ENCODE results near the gene CFP. TPM values are rescaled to one million over a fixed set of nuclear protein-coding genes. Genes with fewer than 3 reads are reported as not detected.

The CFP gene
- total RNA-seq, 1 experiment from 2014 or later, result 2.0 TPM

GRCh38 chrX:47608130-47608810, 21.5 kb downstream of the CFP start (continued):
- TF ChIP-seq PREB (CRISPR knock-in tag; IDR thresholded peaks at IDR 0.05; ENCODE audit: borderline replicate concordance) (no peak), ZBTB21 (CRISPR knock-in tag; IDR thresholded peaks at IDR 0.05; ENCODE audit: borderline replicate concordance) (no peak)

- DNase-seq (ENCODE audit: low spot score) (no peak), ATAC-seq (no peak)
- H3K36me3 Mint-ChIP-seq, result peaks cover 4% of the 10 kb centered on the region; the same call in 1 of the 2 replicates
- H3K4me3 Mint-ChIP-seq, result no peak overlapping the region
- H3K27ac Mint-ChIP-seq, result no peak overlapping the region
- H3K9me3 Mint-ChIP-seq, result peaks cover 5% of the 10 kb centered on the region
- CTCF ChIA-PET, result no interaction called here
- H3K27me3 Mint-ChIP-seq (ENCODE audit: low read depth), result no peaks in the 10 kb centered on the region
- POLR2A ChIA-PET, result no interaction called here
- peaks cover 19% of the 10 kb centered on the region for H3K4me1 Mint-ChIP-seq
- TF ChIP-seq TEAD4 (CRISPR knock-in tag; IDR thresholded peaks at IDR 0.05) (no peak), GRHL2 (CRISPR knock-in tag; IDR thresholded peaks at IDR 0.05; ENCODE audit: insufficient replicate concordance, severe bottlenecking) (no peak), ZBTB43 (CRISPR knock-in tag; IDR thresholded peaks at IDR 0.05) (no peak), ATF3 (CRISPR knock-in tag; conservative IDR thresholded peaks at IDR 0.05) (no peak), HMGA2 (CRISPR knock-in tag; IDR thresholded peaks at IDR 0.05) (no peak), NFATC4 (CRISPR knock-in tag; IDR thresholded peaks at IDR 0.05) (no peak), IRF2 (CRISPR knock-in tag; IDR thresholded peaks at IDR 0.05; ENCODE audit: borderline replicate concordance, low read depth) (no peak), SOX15 (CRISPR knock-in tag; IDR thresholded peaks at IDR 0.05) (no peak), STAT6 (CRISPR knock-in tag; conservative IDR thresholded peaks at IDR 0.05; ENCODE audit: low read depth) (no peak), ZNF281 (CRISPR knock-in tag; IDR thresholded peaks at IDR 0.05) (no peak), CTCF (IDR thresholded peaks at IDR 0.05) (no peak), ZSCAN18 (CRISPR knock-in tag; IDR thresholded peaks at IDR 0.05) (no peak), ERG (CRISPR knock-in tag; IDR thresholded peaks at IDR 0.05) (no peak), E2F5 (CRISPR knock-in tag; IDR thresholded peaks at IDR 0.05) (no peak), ZNF416 (CRISPR knock-in tag; IDR thresholded peaks at IDR 0.05) (no peak), ZBTB21 (CRISPR knock-in tag; IDR thresholded peaks at IDR 0.05; ENCODE audit: borderline replicate concordance) (no peak)
Measured at GRCh38 chrX:47607091-47607490, 22.6 kb downstream of the CFP start.

Measured in WTC11 (cell line).